ENCODE data around the gene ATXN7.

The ATXN7 gene

DNA sequence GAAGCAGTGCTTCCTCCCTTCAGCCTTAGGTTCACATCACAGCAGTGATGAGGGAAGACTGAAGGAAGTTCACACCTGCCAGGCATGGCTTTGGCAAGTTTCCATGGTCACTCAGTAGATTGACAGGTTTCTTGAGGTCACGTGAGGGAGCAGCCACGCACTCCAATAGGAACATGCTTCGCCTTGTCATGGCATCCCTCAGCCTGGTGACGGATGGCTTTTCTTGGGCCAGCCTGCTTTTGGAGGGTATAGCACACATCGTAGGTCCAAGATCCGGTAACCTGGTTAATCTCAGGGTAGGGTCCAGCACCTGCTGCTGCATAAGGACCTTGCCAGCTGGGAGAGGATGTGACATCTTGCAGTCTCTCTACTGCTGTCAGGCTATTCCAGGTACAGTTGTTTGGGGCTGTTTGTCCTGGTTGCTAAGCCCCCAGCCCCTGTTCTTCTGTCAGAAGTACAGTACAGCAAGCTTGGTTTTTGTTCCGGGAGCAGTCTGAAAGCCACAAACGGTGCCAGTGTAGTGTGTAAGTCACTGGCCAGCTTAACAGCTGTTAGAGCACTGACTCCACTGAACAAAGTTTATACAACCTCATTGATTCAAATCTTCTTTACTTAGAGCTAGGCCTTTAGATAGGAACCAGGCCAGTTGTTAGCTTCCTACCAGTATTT is 117.3 kb downstream of the ATXN7 start:
- no peak for DNase-seq
- no peaks in the 10 kb centered on the region for H3K9me3 ChIP-seq (replicated peaks; ENCODE audit: insufficient read depth, low read length)
- no peak overlapping the region for H3K4me3 ChIP-seq (ENCODE audit: low read length)
- no peaks in the 10 kb centered on the region for H4K20me1 ChIP-seq (ENCODE audit: insufficient read depth, low read length)
- H3K79me2 ChIP-seq (ENCODE audit: low read length), result peaks cover 33% of the 10 kb centered on the region
- no peaks in the 10 kb centered on the region for H3F3A ChIP-seq (ENCODE audit: insufficient read depth, low read length)
- no peak overlapping the region for H3K27ac ChIP-seq (ENCODE audit: low read length)
- no peak overlapping the region for H3K9ac ChIP-seq (ENCODE audit: low read length)
- H3K9me2 ChIP-seq (replicated peaks; ENCODE audit: insufficient read depth, low read length), result no peaks in the 10 kb centered on the region
- no peak overlapping the region for H3K4me2 ChIP-seq (ENCODE audit: low read depth, low read length)
- H3K4me1 ChIP-seq (ENCODE audit: low read length), result no peaks in the 10 kb centered on the region
- TF ChIP-seq EZH2phosphoT487 (IDR thresholded peaks at IDR 0.05; ENCODE audit: low read length), result no peak
- TF ChIP-seq EZH2 (optimal IDR thresholded peaks at IDR 0.05; ENCODE audit: low read depth, low read length), result no peak
- TF ChIP-seq, protein P1, sequence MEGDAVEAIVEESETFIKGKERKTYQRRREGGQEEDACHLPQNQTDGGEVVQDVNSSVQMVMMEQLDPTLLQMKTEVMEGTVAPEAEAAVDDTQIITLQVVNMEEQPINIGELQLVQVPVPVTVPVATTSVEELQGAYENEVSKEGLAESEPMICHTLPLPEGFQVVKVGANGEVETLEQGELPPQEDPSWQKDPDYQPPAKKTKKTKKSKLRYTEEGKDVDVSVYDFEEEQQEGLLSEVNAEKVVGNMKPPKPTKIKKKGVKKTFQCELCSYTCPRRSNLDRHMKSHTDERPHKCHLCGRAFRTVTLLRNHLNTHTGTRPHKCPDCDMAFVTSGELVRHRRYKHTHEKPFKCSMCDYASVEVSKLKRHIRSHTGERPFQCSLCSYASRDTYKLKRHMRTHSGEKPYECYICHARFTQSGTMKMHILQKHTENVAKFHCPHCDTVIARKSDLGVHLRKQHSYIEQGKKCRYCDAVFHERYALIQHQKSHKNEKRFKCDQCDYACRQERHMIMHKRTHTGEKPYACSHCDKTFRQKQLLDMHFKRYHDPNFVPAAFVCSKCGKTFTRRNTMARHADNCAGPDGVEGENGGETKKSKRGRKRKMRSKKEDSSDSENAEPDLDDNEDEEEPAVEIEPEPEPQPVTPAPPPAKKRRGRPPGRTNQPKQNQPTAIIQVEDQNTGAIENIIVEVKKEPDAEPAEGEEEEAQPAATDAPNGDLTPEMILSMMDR (IDR thresholded peaks at IDR 0.05; ENCODE audit: low read length), result no peak
- no peak overlapping the region for H2AFZ ChIP-seq (ENCODE audit: low read length)
- peaks cover 2% of the 10 kb centered on the region; the same call in 1 of the 2 replicates for H3K36me3 ChIP-seq (replicated peaks; ENCODE audit: insufficient read depth, low read length)
- H3K27me3 ChIP-seq (replicated peaks; ENCODE audit: insufficient read depth, low read length), result no peaks in the 10 kb centered on the region

DNA sequence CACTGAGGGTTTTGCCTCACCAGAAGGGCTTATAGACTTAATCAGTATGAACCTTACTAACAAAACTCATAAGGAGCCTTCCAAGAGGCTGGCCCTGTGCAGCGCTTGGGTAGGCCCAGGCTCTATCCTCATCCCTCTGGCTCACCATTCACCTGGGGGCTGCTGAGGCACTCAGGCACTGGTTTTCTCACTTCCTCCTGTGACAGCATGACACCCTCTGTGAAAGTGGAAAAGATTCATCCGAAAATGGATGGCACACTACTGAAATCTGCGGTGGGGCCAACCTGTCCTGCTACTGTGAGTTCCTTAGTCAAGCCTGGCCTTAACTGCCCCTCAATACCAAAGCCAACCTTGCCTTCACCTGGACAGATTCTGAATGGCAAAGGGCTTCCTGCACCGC is 118.3 kb downstream of the ATXN7 start:
- no peak overlapping the region for H3K4me3 ChIP-seq (ENCODE audit: low read length)
- H3K4me1 ChIP-seq (ENCODE audit: low read length), result no peaks in the 10 kb centered on the region
- no peaks in the 10 kb centered on the region for H3K9me2 ChIP-seq (replicated peaks; ENCODE audit: insufficient read depth, low read length)
- no peak overlapping the region for H2AFZ ChIP-seq (ENCODE audit: low read length)
- H3K36me3 ChIP-seq (replicated peaks; ENCODE audit: insufficient read depth, low read length), result peaks cover 2% of the 10 kb centered on the region; the same call in 1 of the 2 replicates
- H3K79me2 ChIP-seq (ENCODE audit: low read length), result peaks cover 23% of the 10 kb centered on the region
- H3K9me3 ChIP-seq (replicated peaks; ENCODE audit: insufficient read depth, low read length), result no peaks in the 10 kb centered on the region
- no peak overlapping the region for H3K4me2 ChIP-seq (ENCODE audit: low read depth, low read length)
- no peak for DNase-seq
- no peaks in the 10 kb centered on the region for H4K20me1 ChIP-seq (ENCODE audit: insufficient read depth, low read length)
- no peaks in the 10 kb centered on the region for H3K27me3 ChIP-seq (replicated peaks; ENCODE audit: insufficient read depth, low read length)
- H3K27ac ChIP-seq (ENCODE audit: low read length), result peak overlapping the region; percentile 9; the same call in 1 of the 2 replicates
- no peak for TF ChIP-seq EZH2phosphoT487 (IDR thresholded peaks at IDR 0.05; ENCODE audit: low read length)
- TF ChIP-seq, protein P1 (IDR thresholded peaks at IDR 0.05; ENCODE audit: low read length), result no peak
- no peak for TF ChIP-seq EZH2 (optimal IDR thresholded peaks at IDR 0.05; ENCODE audit: low read depth, low read length)
- no peaks in the 10 kb centered on the region for H3F3A ChIP-seq (ENCODE audit: insufficient read depth, low read length)
- no peak overlapping the region for H3K9ac ChIP-seq (ENCODE audit: low read length)

DNA sequence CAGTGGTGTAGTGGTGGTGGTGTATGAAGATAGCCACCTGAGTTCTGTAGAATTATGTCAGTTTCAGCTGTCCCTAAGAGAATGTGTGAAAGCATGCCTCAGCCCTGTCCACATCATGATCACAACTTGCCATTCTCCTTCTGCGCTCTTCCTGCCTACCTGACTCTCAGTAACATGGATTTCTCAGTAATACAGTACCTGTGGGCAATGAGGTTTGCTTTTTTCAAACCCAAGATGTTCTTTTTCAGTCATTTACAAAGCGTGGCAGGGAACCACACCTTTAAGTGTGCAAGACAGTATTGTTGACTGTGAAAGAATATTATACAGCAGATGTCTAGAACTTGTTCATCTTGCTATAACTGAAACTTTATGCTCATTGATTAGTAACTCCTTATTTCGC is 120.7 kb downstream of the ATXN7 start:
- no peak overlapping the region for H3K9ac ChIP-seq (ENCODE audit: low read length)
- no peaks in the 10 kb centered on the region for H3F3A ChIP-seq (ENCODE audit: insufficient read depth, low read length)
- no peak for DNase-seq
- H3K4me3 ChIP-seq (ENCODE audit: low read length), result no peak overlapping the region
- no peaks in the 10 kb centered on the region for H3K9me3 ChIP-seq (replicated peaks; ENCODE audit: insufficient read depth, low read length)
- no peak for TF ChIP-seq EZH2 (optimal IDR thresholded peaks at IDR 0.05; ENCODE audit: low read depth, low read length)
- TF ChIP-seq, protein P1 (IDR thresholded peaks at IDR 0.05; ENCODE audit: low read length), result no peak
- TF ChIP-seq EZH2phosphoT487 (IDR thresholded peaks at IDR 0.05; ENCODE audit: low read length), result no peak
- no peaks in the 10 kb centered on the region for H3K9me2 ChIP-seq (replicated peaks; ENCODE audit: insufficient read depth, low read length)
- H3K27me3 ChIP-seq (replicated peaks; ENCODE audit: insufficient read depth, low read length), result no peaks in the 10 kb centered on the region
- no peaks in the 10 kb centered on the region for H4K20me1 ChIP-seq (ENCODE audit: insufficient read depth, low read length)
- peaks cover 2% of the 10 kb centered on the region; the same call in 1 of the 2 replicates for H3K36me3 ChIP-seq (replicated peaks; ENCODE audit: insufficient read depth, low read length)
- H2AFZ ChIP-seq (ENCODE audit: low read length), result no peak overlapping the region
- peaks cover 5% of the 10 kb centered on the region; the same call in 1 of the 2 replicates for H3K79me2 ChIP-seq (ENCODE audit: low read length)
- no peak overlapping the region for H3K4me2 ChIP-seq (ENCODE audit: low read depth, low read length)
- H3K4me1 ChIP-seq (ENCODE audit: low read length), result 0 out of 2 replicates have a peak, but pooled peaks cover 5% of the 10 kb centered on the region
- H3K27ac ChIP-seq (ENCODE audit: low read length), result no peak overlapping the region

Measured in MM.1S (cell line).